Measurements from ENCODE around the gene RPUSD4.

Gene RPUSD4

GRCh38 chr11:126182787-126183445, 28.5 kb downstream of the RPUSD4 start:
- DNase-seq (ENCODE audit: low read depth in 2 of 2): no peak

- DNase-seq (ENCODE audit: low read depth in 2 of 2): no peak
These were observed 29.3 kb downstream of the RPUSD4 start for GRCh38 chr11:126181939-126182730.

- DNase-seq (ENCODE audit: low read depth in 2 of 2): no peak
These were observed 34.5 kb downstream of the RPUSD4 start for GRCh38 chr11:126176853-126177470.

DNA sequence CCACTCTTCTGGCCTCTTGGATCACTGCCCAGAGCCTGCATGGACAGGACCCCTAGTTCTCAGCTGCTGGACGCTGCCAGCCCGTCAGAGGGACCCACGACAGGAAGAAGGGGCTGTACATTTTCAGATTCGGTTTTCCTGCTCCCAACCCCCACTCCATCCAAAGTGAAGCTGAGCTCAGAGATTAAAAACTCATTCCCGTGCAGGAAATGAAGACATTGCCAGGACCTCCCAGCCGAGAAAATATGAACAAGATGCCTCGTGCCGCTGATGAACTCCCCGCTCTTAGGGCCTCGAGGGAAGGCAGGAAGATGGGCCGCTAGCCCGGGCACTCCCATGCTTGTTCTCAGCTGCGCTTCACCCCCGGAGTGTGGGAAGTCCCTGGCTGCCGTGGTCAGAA, 36.1 kb downstream of the RPUSD4 start:
- no peak for DNase-seq (ENCODE audit: low read depth in 2 of 2)

- DNase-seq (ENCODE audit: low read depth in 2 of 2): no peak
These were observed 36.6 kb downstream of the RPUSD4 start for GRCh38 chr11:126174816-126175215.

DNA sequence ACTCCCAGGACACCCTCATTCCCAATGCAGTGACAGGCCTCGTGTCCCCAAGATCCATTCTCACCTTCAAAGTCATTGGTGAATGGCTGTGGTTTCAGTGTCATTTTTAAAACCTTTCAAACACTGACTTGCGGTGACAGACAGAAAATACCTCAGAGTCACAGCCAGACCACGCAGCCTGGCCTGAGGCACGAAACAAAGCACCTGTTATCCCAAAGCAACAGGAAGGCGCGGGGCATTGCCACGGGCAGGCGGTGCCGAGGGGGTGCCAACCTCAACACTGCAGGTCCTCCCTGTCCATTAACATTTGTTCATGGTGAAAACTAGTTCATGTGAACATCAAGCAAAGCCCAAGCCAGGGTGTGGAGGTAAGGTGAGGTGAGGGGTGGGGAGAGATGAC, 38.2 kb downstream of the RPUSD4 start:
- DNase-seq (ENCODE audit: low read depth in 2 of 2): no peak

GRCh38 chr11:126172596-126173038, 38.8 kb downstream of the RPUSD4 start:
- DNase-seq (ENCODE audit: low read depth in 2 of 2): no peak

- DNase-seq (ENCODE audit: low read depth in 2 of 2): no peak
These were observed 42.2 kb downstream of the RPUSD4 start for GRCh38 chr11:126169291-126169690.

DNA sequence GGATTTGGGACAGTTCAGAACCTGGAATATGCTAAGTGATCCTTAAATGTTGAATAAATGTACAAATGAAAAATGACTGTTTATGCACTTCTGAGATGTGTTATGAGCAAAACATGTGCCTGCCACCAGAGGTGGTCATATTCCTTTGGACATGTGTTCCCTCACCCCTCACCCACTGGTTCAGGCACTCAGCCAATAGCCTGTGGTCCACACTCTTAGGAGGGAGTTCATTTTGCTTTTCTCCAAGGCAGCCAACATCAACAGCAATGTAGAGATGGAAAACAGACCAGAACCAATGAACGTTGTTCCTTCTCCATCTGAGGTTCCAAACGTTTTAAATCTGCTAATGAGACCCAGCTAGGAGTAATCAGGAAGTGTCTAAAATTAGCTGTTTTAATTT, 44.0 kb downstream of the RPUSD4 start:
- DNase-seq (ENCODE audit: low read depth in 2 of 2): no peak

GRCh38 chr11:126166413-126166812, 45.0 kb downstream of the RPUSD4 start:
- DNase-seq (ENCODE audit: low read depth in 2 of 2): no peak

DNA sequence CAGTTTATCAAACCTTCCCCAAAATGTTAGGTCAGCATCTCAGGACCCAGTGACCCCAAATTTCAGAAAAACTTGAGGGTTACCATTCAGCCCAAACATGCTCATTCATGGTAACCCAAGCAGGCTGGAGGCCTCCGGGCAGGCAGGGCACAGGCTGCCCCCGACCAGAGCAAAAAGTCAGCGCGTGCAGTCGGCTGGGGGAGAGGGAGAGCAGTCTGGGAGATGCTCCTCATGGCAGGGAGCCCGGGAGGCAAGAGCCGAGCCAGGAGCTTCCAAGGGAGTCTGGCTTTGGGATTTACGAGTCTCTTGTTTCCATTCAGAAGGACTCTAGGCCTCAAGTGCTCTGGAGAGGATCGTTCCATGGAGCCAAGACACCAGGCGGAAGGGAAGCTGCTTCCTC, 45.7 kb downstream of the RPUSD4 start:
- DNase-seq (ENCODE audit: low read depth in 2 of 2): no peak

DNA sequence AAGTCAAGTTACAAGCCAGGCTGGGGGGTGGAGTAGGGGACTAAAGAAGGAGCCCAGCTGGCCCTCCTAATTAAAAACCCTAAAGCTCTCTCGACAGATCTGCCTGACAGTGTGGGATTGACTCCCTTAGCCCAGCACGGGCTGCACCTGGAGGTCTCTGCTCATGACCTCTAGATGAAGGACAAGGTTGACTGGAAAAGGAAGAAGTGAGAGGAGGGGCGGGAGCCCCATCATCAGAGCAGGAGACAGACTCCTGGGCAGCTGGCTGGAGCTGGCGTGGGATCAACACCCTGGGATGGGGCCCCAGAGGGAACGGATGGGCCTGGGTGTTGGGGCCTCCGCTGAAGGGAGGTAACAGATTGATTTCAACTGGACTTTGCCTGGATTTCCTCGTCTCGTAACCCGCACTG, 46.1 kb downstream of the RPUSD4 start:
- no peak for DNase-seq (ENCODE audit: low read depth in 2 of 2)

DNA sequence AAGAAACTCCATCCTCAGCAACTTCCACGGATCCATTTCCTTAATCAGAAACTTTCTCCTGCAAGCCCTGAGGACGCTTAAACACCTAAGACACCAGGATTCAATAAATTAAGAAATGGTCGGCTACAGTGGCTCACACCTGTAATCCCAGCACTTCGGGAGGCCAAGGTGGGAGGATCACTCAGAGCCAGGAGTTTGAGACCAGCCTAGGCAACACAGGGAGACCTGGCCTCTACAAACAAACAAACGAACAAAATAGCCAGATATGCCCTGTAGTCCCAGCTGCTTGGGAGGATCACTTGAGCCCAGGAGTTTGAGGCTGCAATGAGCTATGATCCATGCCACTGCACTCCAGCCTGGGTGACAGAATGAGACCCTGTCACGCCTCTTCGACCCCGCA, 46.7 kb downstream of the RPUSD4 start:
- no peak for DNase-seq (ENCODE audit: low read depth in 2 of 2)

DNA sequence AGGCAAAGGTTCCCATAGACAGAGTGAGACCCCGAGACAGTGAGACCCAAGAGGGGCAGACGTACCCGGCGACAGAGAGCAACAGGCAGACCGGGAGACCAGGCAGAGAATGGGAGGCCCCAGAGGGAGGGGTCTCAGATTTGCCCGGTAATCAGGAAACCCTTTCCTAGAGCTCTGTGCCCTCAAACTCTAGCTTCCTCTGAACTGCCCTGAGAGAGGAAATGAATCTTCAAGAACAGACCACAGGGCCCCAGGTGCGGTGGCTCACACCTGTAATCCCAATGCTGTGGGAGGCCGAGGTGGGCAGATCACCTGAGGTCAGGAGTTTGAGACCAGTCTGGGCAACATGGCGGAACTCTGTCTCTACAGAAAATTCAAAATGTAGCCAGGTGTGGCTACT, 47.7 kb downstream of the RPUSD4 start:
- DNase-seq (ENCODE audit: low read depth in 2 of 2): no peak

DNA sequence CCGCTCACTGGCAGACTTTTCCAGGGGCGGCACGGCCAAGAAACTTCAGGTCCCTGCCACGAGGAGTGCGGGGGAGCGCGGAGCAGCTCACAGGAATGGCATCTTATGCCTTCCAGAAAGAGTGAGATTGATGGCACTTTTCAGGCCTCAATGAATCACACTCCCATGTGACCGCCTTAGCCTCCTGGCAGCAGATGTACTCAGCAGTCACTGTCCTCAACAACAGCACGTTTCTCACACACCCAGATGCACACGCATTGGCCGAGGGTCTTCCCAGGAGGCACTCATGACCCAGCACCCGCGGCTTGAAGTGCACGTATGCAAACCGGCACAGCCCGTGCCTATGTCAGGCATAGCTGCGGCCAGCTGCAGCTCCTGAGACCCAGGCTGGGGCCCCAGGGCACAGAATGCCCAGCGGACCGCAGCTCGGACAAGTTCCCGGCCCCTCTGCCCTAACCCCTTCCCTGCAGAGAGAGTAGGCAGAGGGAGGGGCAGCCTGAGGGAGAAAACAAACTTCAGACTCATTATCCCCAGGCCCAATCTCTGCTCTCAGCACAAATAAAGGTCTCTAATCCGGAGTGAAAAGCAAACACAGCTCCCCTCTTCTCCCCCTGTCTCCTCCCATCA, 48.3 kb downstream of the RPUSD4 start:
- DNase-seq (ENCODE audit: low read depth in 2 of 2): no peak

GRCh38 chr11:126162306-126163030, 49.0 kb downstream of the RPUSD4 start:
- no peak for DNase-seq (ENCODE audit: low read depth in 2 of 2)

- DNase-seq (ENCODE audit: low read depth in 2 of 2): no peak
These were observed 50.4 kb downstream of the RPUSD4 start for GRCh38 chr11:126161023-126161391.

- DNase-seq (ENCODE audit: low read depth in 2 of 2): no peak
These were observed 51.0 kb downstream of the RPUSD4 start for GRCh38 chr11:126160345-126161022.

- no peak for DNase-seq (ENCODE audit: low read depth in 2 of 2)
These were observed 51.6 kb downstream of the RPUSD4 start for GRCh38 chr11:126159719-126160344.

DNA sequence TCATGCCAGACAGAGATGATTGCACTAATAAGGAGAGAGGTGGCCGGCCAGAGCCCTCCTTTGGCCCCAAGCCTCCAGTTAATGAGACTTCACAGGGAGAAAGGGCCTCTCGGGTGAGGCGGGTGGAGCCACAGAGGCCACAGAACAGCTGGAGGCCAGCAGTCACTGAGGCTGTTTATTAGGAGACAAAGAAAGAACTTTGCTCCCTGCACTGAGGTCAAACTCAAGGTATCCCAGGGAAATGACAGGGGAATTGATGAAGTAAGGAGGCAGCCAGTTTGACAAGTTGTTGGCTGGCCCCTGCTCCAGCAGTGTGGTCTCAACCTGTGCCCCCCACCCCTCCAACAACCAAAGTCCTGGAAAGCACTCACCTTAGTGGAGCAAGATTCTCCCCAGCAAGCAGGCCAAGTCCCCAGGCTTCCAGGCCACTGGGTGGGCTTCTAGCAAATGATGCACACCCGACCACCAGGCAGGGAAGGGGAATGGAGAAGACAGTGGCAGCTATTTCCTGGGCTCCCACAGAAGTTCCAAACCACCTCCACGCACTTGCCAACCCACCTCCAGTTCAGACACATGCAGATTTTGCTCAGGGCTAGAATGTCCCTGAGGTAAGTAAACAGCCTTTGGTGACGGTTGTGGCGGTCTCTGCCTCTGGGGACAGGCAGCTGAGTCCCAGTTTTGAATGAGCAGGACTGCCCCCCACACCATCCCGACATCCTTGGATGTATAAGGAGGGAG, 53.2 kb downstream of the RPUSD4 start:
- no peak for DNase-seq (ENCODE audit: low read depth in 2 of 2)
